ENCODE measurements around the gene ITSN2.

DNA sequence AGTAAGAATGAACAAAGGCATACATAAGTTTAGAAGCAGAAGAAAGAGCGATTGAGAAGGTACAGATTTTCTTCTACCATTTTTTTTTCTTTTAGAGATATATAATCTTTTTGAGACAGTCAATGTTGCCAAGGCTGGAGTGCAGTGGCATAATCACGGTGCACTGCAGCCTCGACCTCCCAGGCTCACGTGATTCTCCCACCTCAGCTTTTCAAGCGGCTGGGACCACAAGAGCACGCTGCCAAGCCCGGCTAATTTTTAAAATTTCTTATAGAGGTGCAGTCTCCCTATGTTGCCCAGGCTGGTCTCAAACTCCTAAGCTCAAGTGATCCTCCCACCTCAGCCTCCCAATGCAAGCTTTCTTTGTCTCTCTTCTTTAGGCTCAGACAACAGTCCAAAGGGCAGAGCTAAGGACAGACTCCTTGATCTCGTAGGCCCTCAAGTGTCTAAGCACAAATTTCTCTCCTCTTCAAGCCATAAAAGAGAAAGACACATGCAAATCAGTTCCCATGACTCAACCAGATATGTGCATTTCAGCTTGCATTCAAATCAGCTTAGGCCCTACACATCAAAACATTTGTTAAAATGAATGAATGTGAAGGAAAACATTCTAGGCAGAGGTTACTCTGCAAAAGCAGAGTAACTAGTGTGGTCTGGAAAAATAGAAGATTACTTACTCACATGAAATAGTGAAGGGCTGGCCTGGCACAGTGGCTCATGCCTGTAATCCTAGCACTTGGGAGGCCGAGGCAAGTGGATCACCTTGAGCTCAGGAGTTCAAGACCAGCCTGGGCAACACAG is 18.0 kb downstream of the ITSN2 start:
- TF ChIP-seq, protein P1, sequence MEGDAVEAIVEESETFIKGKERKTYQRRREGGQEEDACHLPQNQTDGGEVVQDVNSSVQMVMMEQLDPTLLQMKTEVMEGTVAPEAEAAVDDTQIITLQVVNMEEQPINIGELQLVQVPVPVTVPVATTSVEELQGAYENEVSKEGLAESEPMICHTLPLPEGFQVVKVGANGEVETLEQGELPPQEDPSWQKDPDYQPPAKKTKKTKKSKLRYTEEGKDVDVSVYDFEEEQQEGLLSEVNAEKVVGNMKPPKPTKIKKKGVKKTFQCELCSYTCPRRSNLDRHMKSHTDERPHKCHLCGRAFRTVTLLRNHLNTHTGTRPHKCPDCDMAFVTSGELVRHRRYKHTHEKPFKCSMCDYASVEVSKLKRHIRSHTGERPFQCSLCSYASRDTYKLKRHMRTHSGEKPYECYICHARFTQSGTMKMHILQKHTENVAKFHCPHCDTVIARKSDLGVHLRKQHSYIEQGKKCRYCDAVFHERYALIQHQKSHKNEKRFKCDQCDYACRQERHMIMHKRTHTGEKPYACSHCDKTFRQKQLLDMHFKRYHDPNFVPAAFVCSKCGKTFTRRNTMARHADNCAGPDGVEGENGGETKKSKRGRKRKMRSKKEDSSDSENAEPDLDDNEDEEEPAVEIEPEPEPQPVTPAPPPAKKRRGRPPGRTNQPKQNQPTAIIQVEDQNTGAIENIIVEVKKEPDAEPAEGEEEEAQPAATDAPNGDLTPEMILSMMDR (IDR thresholded peaks at IDR 0.05), result no peak
- TF ChIP-seq POLR2AphosphoS5 (IDR thresholded peaks at IDR 0.05), result no peak
